ENCODE results near the gene USP34.

DNA sequence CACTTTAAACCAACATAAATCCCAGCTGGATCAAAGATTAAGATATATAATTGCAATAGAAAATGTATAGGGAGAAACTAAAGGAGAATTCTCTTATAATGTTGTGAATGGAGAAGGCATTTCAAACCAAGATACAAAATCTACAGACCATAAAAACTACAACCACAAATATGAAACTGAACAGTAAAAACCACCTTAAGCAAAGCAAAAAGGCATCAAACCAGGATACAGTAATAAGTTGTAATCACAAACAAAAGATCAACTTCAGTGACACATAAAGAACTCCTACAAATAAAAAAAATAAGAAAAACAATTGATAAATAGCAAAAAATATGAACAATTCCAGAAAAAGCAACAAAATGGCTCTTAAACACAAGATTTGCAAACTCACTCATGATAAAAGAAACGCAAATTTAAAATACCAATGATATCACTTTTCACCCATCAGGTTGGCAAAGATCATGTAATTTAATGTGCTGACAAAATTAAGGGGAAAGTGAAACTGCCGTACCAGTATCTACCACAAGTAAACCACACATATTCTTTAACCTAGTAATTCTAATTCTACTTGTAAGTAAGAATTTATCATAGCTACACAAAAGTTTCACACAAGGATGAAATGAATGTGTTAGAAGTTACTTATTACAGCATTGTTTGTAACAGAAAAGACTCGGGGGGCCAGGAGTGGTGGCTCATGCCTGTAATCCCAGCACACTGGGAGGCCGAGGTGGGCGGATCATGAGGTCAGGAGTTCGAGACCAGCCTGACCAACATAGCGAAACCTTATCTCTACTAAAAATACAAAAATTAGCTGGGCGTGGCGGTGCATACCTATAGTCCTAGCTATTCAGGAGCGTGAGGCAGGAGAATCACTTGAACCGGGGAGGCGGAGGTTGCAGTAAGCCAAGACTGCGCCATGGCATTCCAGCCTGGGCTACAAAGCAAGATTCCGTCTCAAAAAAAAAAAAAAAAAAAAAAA is 101.9 kb downstream of the USP34 start:
- TF ChIP-seq, protein P1, sequence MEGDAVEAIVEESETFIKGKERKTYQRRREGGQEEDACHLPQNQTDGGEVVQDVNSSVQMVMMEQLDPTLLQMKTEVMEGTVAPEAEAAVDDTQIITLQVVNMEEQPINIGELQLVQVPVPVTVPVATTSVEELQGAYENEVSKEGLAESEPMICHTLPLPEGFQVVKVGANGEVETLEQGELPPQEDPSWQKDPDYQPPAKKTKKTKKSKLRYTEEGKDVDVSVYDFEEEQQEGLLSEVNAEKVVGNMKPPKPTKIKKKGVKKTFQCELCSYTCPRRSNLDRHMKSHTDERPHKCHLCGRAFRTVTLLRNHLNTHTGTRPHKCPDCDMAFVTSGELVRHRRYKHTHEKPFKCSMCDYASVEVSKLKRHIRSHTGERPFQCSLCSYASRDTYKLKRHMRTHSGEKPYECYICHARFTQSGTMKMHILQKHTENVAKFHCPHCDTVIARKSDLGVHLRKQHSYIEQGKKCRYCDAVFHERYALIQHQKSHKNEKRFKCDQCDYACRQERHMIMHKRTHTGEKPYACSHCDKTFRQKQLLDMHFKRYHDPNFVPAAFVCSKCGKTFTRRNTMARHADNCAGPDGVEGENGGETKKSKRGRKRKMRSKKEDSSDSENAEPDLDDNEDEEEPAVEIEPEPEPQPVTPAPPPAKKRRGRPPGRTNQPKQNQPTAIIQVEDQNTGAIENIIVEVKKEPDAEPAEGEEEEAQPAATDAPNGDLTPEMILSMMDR (IDR thresholded peaks at IDR 0.05; ENCODE audit: insufficient read depth, low read length, poor library complexity, severe bottlenecking): no peak
- TF ChIP-seq EZH2phosphoT487 (conservative IDR thresholded peaks at IDR 0.05; ENCODE audit: low read length): no peak

All from SU-DHL-6 (cell line).